Stimulated activated CD4-positive, alpha-beta T cell treated with anti-CD3 and anti-CD28 coated beads, Interleukin-2, amount 100 ng/mL, for 48 hours (primary cell): ENCODE results near the gene UPK3BL2.
"Not testable (repeated sequence)": the region's sequence is repeated elsewhere in the genome, so short reads cannot be mapped to it uniquely, and the experiment has no call there.

ENCODE experiments used
- DNase-seq, 2 donors: peaks; one replicate each; pipeline ENCODE4 v3.0.0-alpha.2; 2020

UPK3BL2 gene, protein sequence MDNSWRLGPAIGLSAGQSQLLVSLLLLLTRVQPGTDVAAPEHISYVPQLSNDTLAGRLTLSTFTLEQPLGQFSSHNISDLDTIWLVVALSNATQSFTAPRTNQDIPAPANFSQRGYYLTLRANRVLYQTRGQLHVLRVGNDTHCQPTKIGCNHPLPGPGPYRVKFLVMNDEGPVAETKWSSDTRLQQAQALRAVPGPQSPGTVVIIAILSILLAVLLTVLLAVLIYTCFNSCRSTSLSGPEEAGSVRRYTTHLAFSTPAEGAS

DNA sequence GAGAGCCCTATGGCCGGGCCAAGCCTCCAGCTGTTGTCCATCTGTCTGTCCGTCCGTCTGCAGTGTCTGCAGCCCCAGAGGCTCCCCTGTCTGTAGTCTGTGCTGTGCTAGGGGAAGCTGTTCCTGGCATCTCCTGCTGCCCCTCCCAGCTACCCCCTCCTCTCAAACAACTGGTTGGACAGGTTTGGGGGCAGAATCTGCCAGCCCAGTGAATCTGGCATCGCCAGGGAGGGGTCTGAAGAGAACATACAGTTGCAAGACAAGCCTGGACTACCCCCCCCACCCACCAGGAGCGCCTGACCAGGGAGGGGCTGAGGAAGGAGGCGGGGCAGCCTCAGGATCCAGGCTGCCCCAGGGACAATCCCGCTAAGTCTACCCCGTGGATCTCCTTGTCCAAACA lies at the start of gene UPK3BL2:
UPK3BL2 (minus strand) TSS at position 101 of the 400 bp plus-strand sequence; CDS start at position 41, 60 bp downstream.
- not testable (repeated sequence) for DNase-seq

- not testable (repeated sequence) for DNase-seq
These were observed 49.1 kb upstream of the UPK3BL2 start for GRCh38 chr7:102592477-102593019.

GRCh38 chr7:102589857-102590256 lies 46.4 kb upstream of the UPK3BL2 start:
- DNase-seq: not testable (repeated sequence)

- DNase-seq: not testable (repeated sequence)
These were observed 40.0 kb upstream of the UPK3BL2 start for GRCh38 chr7:102583495-102583894.

DNA sequence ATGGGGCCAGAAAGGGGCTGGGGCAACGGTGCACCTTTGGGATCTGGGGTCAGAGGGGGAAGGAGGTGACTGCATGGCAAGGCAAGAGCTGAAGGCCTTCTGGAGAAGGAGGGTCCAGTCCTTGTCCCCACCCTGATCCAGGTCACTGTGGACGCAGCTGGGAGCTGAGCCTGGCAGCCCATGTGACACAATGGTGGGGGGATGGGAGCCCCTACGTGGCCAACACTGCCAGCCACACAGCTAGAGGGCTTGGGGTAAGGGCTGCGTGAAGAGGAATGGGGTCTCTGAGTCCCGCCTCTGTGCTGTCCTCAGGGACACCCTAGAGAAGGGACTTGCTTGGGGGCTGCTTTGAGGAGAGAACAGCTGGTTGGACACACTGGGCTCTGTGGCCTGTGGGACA lies 38.2 kb upstream of the UPK3BL2 start:
- not testable (repeated sequence) for DNase-seq

GRCh38 chr7:102578486-102578885 lies 35.0 kb upstream of the UPK3BL2 start:
- not testable (repeated sequence) for DNase-seq

GRCh38 chr7:102577315-102578240 lies 34.1 kb upstream of the UPK3BL2 start:
- DNase-seq: not testable (repeated sequence)

DNA sequence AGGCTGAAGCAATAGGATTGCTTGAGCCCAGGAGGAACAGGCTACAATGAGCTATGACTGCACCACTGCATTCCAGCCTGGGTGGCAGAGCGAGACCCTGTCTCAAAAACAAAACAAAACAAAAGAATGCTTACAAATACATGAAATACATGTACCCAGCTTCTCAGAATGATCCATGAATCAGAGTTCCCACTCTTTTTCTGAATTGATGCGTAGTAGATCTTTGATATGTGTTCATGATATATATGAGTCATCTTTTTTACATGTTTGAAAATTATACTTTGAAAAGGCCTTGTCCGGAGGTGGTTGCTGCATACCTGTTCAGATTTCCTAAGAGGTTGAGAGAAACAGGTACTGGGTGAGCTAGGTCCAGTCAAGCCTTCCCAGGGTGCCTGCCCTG lies 32.9 kb upstream of the UPK3BL2 start:
- DNase-seq: not testable (repeated sequence)

DNA sequence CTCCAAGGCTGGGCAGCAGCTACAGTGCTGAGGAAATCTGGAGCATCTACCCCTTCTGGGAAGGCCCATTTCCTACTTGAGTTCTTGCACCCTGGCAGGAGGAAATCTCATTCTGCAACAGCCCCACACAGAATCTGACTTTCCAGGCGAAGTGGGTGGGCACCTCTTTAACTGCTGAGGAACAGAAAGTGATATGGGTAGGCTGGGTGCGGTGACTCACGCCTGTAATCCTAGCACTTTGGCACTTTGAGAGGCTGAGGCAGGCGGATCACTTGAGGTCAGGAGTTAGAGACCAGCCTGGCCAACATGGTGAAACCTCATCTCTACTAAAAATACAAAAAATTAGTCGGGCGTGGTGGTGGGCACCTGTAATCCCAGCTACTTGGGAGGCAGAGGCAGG lies 31.1 kb upstream of the UPK3BL2 start:
- DNase-seq: not testable (repeated sequence)

GRCh38 chr7:102572261-102573239 lies 29.1 kb upstream of the UPK3BL2 start, which contains the start of gene POLR2J3:
Gene POLR2J3, minus strand, starts transcription at chr7:102572583. Its CDS starts 62 bp downstream, at chr7:102572521.
- peak; percentile 97 to 100 for DNase-seq

DNA sequence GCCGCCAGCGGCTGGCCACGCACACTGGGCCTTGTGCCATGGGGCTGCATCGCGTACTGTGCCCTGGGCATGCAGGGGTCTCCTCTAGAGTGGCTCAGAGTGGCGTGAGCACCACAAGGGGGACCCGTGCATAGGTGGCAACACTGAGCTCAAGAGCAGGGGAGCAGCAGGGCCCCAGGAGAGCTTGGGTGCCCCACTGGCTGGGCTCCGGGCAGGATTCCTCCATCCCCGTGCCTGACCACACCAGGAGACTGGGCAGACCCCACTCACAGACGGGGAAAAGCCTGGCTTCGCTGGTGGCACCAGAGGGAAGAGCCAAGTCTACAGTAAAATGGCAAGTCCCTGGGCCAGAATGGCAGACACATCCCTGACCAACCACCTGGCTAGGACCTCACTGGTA lies 25.1 kb upstream of the UPK3BL2 start:
- not testable (repeated sequence) for DNase-seq

GRCh38 chr7:102550808-102551422 lies 7.4 kb upstream of the UPK3BL2 start, which contains the start of gene SPDYE2:
Gene SPDYE2, plus strand, starts transcription at chr7:102551226. Its CDS starts 2,030 bp downstream, at chr7:102553256.
- DNase-seq: not testable (repeated sequence)

DNA sequence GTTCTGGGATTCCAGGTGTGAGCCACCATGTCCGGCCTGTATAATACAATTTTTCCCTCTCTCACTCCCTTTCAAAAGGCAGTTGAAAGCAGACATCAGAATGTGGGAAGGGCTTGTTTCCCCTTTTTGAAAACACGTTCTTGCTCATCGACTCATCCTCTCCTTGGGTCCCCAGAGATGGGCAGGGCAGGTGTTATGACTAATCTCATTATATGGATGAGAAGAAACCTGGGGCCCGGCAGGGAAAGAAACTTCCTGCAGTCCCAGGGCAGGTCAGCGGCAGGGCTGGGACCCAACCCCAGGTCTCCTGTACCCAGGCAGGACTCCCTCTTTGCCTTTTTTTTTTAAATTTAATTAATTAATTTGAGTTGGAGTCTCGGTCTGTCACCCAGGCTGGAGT lies 2.9 kb upstream of the UPK3BL2 start:
- not testable (repeated sequence) for DNase-seq

GRCh38 chr7:102545288-102545687 lies 1.8 kb upstream of the UPK3BL2 start:
- DNase-seq: not testable (repeated sequence)

DNA sequence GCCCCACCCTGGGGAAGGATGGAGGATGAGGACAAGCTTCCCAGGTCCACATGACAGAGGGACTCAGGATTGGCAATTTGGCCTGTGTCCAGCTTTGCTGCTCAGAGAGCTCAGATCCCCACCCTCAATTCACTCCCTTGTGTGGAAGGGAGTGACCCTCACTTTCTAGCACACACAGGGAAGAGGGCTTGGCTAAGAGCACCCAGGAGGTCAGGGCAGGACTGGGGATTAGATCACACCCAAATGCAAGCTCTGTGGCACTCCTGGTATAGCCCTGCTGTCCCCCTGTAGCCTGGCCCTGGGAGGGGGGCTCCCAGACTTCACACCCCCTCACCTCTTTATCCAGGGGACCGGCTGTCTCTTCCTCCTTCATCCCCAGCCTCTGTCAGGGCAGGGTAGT lies 876 bp upstream of the UPK3BL2 start:
- not testable (repeated sequence) for DNase-seq

GRCh38 chr7:102542771-102543170 lies 725 bp downstream of the UPK3BL2 start:
- not testable (repeated sequence) for DNase-seq

GRCh38 chr7:102542083-102542482 lies 1.4 kb downstream of the UPK3BL2 start:
- not testable (repeated sequence) for DNase-seq

DNA sequence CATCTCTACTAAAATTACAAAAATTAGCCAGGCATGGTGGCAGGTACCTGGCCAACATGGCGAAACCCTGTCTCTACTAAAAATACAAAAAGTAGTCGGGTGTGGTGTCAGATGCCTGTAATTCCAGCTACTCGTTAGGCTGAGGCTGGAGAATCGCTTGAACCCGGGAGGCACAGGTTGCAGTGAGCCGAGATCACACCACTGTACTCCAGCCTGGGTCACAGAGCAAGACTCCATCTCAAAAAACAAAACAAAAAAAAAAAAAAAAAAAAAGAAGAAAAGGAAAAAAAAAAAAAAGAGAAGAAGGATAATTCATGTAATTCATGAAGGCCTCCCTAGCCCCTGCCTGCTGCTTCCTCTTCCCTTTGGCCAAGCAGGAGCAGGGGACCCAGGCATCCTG lies 2.9 kb downstream of the UPK3BL2 start:
- DNase-seq: not testable (repeated sequence)

GRCh38 chr7:102535062-102535615 lies 8.4 kb downstream of the UPK3BL2 start:
- DNase-seq: not testable (repeated sequence)

DNA sequence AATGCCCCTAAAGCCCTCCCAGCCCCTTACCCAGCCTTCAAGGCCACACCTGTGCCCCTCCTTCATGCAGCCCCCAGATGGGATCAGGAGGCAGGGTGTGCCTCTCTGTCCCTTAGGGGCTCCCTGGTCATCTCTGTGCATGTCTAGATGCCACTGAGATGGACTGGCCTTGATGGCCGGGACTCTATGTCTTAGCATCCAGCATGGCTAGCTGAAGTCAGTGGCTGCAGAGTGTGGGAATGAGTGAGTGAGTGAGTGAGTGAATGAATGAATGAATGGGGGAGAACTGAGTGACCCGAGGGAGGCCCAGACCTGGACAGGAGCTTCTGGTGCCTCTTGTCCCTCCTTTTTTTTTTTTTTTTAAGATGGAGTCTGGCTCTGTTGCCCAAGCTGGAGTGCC lies 11.4 kb downstream of the UPK3BL2 start:
- not testable (repeated sequence) for DNase-seq

- not testable (repeated sequence) for DNase-seq
These were observed 11.9 kb downstream of the UPK3BL2 start for GRCh38 chr7:102531583-102531982.
